ENCODE data around the gene LY6G5C. TPM values are rescaled to one million over a fixed set of nuclear protein-coding genes. Genes with fewer than 3 reads are reported as not detected.

Gene LY6G5C
- total RNA-seq, 1 donor, result 0.43 TPM

DNA sequence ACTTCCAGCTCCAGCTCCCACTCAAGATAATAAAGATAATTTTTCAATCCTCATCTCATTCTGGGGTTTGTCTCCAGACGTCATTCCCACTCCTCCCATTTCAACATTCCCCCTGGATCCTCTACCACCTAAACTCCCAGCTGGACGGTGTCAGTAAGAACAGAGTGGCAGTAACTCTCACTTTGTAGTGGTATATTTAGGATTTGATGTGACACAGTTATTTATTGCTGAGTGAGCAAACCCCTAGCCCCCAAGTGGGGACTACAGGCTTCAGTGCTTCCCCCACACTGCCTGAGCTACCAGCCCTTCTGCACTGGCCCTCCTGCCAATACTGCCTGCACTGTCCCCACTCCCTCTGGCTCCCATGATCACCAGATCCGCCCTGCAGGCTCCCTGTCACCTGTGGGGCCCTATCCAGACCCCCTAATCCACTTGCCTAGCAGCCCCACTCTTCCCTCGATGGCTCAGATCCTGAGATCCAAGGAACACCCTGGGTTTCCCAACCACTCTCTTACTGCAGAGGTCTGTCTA lies 22.6 kb downstream of the LY6G5C start:
- no peak for TF ChIP-seq CTCF (IDR thresholded peaks at IDR 0.05; ENCODE audit: insufficient read depth, low read depth, low read length)
- no peak overlapping the region for H3K4me3 ChIP-seq (ENCODE audit: low read depth, low read length)
- DNase-seq (ENCODE audit: low read depth), result no peak

- no peak overlapping the region for H3K4me3 ChIP-seq (ENCODE audit: low read depth, low read length)
- no peak for TF ChIP-seq CTCF (IDR thresholded peaks at IDR 0.05; ENCODE audit: insufficient read depth, low read depth, low read length)
- no peak for DNase-seq (ENCODE audit: low read depth)
Measured at GRCh38 chr6:31657406-31658157, 23.3 kb downstream of the LY6G5C start.

DNA sequence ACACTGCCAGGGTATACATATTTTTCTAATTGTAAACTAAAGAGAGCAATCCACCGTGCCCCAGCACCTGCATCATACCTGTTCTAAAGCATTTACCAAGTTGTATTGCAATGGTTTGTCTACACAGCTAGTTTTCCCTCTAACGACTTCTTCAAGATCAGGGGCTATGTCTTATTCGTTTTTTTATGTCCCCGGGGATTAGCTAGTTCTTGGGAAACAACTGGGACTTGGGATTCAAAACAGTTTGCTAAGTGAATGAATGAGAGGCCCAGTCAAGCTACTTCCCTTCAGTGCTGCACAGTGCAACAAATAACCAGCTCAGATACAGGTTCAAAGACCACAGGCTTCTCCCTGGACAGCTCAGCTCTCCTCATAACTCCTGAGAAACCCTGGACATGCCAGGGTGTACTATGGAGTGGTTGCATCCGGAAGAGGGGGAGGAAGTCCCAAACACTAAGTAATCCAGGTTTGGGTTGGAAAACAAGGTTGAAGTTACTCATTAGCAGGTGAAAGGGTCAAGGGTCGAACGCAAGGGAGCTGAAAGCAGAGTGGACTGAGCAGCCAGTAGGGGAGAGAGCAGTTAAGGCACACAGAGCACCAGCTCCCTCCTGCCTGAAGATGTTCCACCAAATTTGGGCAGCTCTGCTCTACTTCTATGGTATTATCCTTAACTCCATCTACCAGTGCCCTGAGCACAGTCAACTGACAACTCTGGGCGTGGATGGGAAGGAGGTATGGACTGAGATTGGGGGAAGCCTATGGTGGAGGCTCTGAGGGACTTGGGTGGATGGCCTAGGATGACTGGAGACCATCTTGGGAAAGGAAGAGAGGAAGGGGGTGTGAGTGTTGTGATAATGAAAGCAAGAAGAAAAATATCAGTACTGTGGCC lies 25.3 kb downstream of the LY6G5C start, which contains the start of gene APOM:
Gene APOM, plus strand, starts transcription at position 546 of the 889 bp plus-strand sequence. Its CDS starts 73 bp downstream, at position 619.
- DNase-seq (ENCODE audit: low read depth), result no peak
- TF ChIP-seq CTCF (IDR thresholded peaks at IDR 0.05; ENCODE audit: insufficient read depth, low read depth, low read length), result no peak

DNA sequence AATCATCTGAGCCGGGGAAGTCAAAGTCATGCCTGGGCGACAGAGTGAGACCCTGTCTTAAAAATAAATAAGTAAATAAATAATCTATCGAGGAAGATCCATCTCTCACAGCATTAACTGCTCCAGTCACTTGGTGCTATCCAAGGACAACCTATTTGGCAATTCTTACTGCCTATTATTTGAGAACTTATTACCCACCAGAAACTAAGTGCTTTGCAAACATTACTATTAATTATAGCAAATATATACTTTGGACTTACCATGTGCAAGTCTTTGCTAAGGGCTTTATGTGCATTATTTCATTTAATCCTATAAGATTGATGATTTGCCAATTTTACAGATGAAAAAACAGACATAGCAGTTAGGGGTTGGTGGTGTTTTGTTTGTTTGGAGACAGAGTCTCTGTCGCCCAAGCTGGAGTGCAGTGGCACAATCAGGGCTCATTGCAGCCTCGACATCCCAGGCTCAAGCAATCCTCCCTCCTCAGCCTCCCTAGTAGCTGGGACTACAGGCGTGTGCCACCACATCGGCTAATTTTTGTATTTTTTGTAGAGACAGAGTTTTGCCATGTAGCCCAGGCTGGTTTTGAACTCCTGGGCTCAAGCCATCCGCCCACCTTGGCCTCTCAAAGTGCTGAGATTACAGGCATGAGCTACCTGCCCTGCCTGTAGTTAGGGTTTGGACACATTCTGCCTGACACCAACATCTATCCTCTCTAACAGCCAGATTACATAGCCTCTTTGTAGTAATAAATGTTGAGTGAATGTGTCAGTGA lies 26.1 kb downstream of the LY6G5C start:
- H3K4me3 ChIP-seq (ENCODE audit: low read depth, low read length), result no peak overlapping the region
- no peak for TF ChIP-seq CTCF (IDR thresholded peaks at IDR 0.05; ENCODE audit: insufficient read depth, low read depth, low read length)
- no peak for DNase-seq (ENCODE audit: low read depth)

More for the DNA sequence above, 25.3 kb downstream of the LY6G5C start, which contains the start of gene APOM:
- H3K4me3 ChIP-seq (ENCODE audit: low read depth, low read length), result no peak within 1 kb of the TSS

- TF ChIP-seq CTCF (IDR thresholded peaks at IDR 0.05; ENCODE audit: insufficient read depth, low read depth, low read length), result no peak
- peak overlapping the region; percentile 91 for H3K4me3 ChIP-seq (ENCODE audit: low read depth, low read length)
- no peak for DNase-seq (ENCODE audit: low read depth)
Measured at GRCh38 chr6:31652925-31653724, 27.7 kb downstream of the LY6G5C start.
